SU-DHL-6 (cell line): ENCODE data around the gene FCMR.

Experiments used
- EZH2phosphoT487 ChIP-seq: fragments of 200-600 bp; sonication (generic), shearing (Covaris generic); conservative IDR thresholded peaks from 2 replicates; pipeline ENCODE4 v1.6.1; 2018; ENCODE audit warnings: mild to moderate bottlenecking, antibody characterized with exemption, low read length, moderate library complexity, mixed read lengths
- TF ChIP-seq, protein P1 (sequence below): fragments of 200-600 bp; sonication (generic); IDR thresholded peaks from one replicate; pipeline ENCODE4 v1.5.1; 2017; ENCODE audit warnings: antibody characterized with exemption, mild to moderate bottlenecking, low read length, moderate library complexity; ENCODE audit not compliant: insufficient read depth, poor library complexity, severe bottlenecking

GRCh38 chr1:206960676-206961386, 39.1 kb upstream of the FCMR start:
- TF ChIP-seq, protein P1, sequence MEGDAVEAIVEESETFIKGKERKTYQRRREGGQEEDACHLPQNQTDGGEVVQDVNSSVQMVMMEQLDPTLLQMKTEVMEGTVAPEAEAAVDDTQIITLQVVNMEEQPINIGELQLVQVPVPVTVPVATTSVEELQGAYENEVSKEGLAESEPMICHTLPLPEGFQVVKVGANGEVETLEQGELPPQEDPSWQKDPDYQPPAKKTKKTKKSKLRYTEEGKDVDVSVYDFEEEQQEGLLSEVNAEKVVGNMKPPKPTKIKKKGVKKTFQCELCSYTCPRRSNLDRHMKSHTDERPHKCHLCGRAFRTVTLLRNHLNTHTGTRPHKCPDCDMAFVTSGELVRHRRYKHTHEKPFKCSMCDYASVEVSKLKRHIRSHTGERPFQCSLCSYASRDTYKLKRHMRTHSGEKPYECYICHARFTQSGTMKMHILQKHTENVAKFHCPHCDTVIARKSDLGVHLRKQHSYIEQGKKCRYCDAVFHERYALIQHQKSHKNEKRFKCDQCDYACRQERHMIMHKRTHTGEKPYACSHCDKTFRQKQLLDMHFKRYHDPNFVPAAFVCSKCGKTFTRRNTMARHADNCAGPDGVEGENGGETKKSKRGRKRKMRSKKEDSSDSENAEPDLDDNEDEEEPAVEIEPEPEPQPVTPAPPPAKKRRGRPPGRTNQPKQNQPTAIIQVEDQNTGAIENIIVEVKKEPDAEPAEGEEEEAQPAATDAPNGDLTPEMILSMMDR, result no peak
- TF ChIP-seq EZH2phosphoT487, result no peak
